Chondrocyte (in vitro differentiated cells): ENCODE measurements around the gene GALNT10. TPM values are rescaled to one million over a fixed set of nuclear protein-coding genes. Genes with fewer than 3 reads are reported as not detected.

Source experiments
- DNase-seq: peaks from one replicate; pipeline ENCODE4 v3.0.0; 2021; ENCODE audit warnings: mixed read lengths, low spot score
- H3K27ac Mint-ChIP-seq: one replicate; pipeline ENCODE4 v1.8.0; 2021; ENCODE audit warnings: mild to moderate bottlenecking, moderate library complexity, mixed read lengths; ENCODE audit not compliant: unreplicated experiment
- H3K27me3 Mint-ChIP-seq: 2 replicates; pipeline ENCODE4 v1.8.0; 2021; ENCODE audit warnings: low read depth, mixed read lengths
- H3K36me3 Mint-ChIP-seq: 2 replicates; pipeline ENCODE4 v1.8.0; 2021; ENCODE audit warnings: low read depth, mixed read lengths
- H3K4me1 Mint-ChIP-seq: 2 replicates; pipeline ENCODE4 v1.8.0; 2021; ENCODE audit warnings: low read depth, mild to moderate bottlenecking, mixed read lengths
- H3K4me3 Mint-ChIP-seq: one replicate; pipeline ENCODE4 v1.8.0; 2021; ENCODE audit warnings: mild to moderate bottlenecking, moderate library complexity, mixed read lengths; ENCODE audit not compliant: unreplicated experiment
- H3K9me3 Mint-ChIP-seq: 2 replicates; pipeline ENCODE4 v1.8.0; 2021; ENCODE audit warnings: low read depth, mixed read lengths
- CTCF ChIP-seq: fragments of 200-600 bp; sonication (generic); IDR thresholded peaks from 2 replicates; pipeline ENCODE4 v1.5.0; 2021; ENCODE audit warnings: antibody characterized with exemption, mild to moderate bottlenecking, moderate library complexity
- total RNA-seq: library from RNA; stranded (reverse); gene quantifications from 3 replicates; pipeline ENCODE4 v1.2.1, GENCODE V29; 2021

GALNT10 gene
- total RNA-seq, 1 donor from 2014 or later: 155 TPM

DNA sequence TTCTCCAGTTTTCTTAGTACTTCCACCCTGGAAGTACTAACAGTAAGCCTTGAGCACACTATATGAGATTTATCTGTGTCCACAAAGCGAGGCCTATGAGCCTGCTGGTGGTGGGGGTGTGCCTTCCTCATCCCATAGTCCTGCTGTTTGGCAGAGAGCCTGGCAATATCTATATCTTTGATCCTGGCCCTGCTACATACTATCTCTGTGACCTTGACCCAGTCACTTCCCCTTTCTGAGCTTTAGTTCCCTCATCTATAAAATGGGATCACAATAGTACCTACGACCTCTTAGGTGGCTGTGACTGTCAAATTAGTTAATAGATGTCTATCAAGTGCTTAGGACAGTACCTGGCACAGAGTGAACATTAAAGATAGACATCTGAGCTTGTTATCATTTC is 140.7 kb downstream of the GALNT10 start:
- TF ChIP-seq CTCF: no peak
- Mint-ChIP-seq H3K27ac (no peak overlapping the region), H3K4me1 (peaks cover 24% of the 10 kb centered on the region), H3K36me3 (peaks cover 33% of the 10 kb centered on the region), H3K4me3 (no peak overlapping the region), H3K9me3 (no peaks in the 10 kb centered on the region), H3K27me3 (no peaks in the 10 kb centered on the region)
- DNase-seq: no peak

DNA sequence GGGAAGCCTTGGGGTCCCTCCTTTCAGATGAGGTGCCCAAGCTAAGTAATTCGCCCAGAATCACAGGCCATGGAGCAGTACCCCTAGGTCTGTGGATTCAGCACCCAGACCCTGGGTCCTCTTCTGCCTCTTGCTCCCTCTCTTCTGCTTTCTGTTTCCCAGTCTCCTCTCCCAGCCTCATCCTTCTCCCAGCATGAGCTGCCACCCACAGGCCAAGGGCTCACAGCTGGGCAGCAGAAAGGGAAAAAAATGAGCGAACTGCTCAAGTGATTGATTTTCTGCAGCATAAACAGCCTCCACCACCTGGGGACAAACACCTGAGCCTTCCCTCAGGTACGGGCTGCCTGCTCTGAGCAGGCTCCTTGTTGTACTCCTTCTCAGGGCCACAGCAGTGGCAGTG is 141.4 kb downstream of the GALNT10 start:
- H3K4me1 Mint-ChIP-seq: peaks cover 24% of the 10 kb centered on the region
- no peak overlapping the region for H3K4me3 Mint-ChIP-seq
- no peaks in the 10 kb centered on the region for H3K27me3 Mint-ChIP-seq
- no peak for DNase-seq
- peaks cover 36% of the 10 kb centered on the region for H3K36me3 Mint-ChIP-seq
- no peak for TF ChIP-seq CTCF
- no peak overlapping the region for H3K27ac Mint-ChIP-seq
- no peaks in the 10 kb centered on the region for H3K9me3 Mint-ChIP-seq

GRCh38 chr5:154332451-154332850 is 141.9 kb downstream of the GALNT10 start:
- Mint-ChIP-seq H3K4me3 (no peak overlapping the region), H3K27me3 (no peaks in the 10 kb centered on the region), H3K9me3 (no peaks in the 10 kb centered on the region), H3K36me3 (peaks cover 39% of the 10 kb centered on the region), H3K27ac (no peak overlapping the region), H3K4me1 (peaks cover 24% of the 10 kb centered on the region)
- TF ChIP-seq CTCF: no peak
- no peak for DNase-seq

- H3K4me1 Mint-ChIP-seq: peaks cover 24% of the 10 kb centered on the region
- no peaks in the 10 kb centered on the region for H3K9me3 Mint-ChIP-seq
- no peaks in the 10 kb centered on the region for H3K27me3 Mint-ChIP-seq
- peaks cover 45% of the 10 kb centered on the region for H3K36me3 Mint-ChIP-seq
- DNase-seq: no peak
- TF ChIP-seq CTCF: peak; percentile 17
- peak overlapping the region; percentile 35 for H3K27ac Mint-ChIP-seq
- no peak overlapping the region for H3K4me3 Mint-ChIP-seq
These were observed 142.5 kb downstream of the GALNT10 start for GRCh38 chr5:154333016-154333415.

- no peak overlapping the region for H3K27ac Mint-ChIP-seq
- H3K36me3 Mint-ChIP-seq: peaks cover 54% of the 10 kb centered on the region
These were observed 144.0 kb downstream of the GALNT10 start for GRCh38 chr5:154334406-154335064.

More at GRCh38 chr5:154334406-154335064, 144.0 kb downstream of the GALNT10 start:
- no peaks in the 10 kb centered on the region for H3K27me3 Mint-ChIP-seq
- DNase-seq: no peak
- H3K9me3 Mint-ChIP-seq: no peaks in the 10 kb centered on the region
- no peak for TF ChIP-seq CTCF
- H3K4me1 Mint-ChIP-seq: peaks cover 24% of the 10 kb centered on the region
- no peak overlapping the region for H3K4me3 Mint-ChIP-seq
